Measurements from ENCODE around the gene IFI44L.

IFI44L gene

DNA sequence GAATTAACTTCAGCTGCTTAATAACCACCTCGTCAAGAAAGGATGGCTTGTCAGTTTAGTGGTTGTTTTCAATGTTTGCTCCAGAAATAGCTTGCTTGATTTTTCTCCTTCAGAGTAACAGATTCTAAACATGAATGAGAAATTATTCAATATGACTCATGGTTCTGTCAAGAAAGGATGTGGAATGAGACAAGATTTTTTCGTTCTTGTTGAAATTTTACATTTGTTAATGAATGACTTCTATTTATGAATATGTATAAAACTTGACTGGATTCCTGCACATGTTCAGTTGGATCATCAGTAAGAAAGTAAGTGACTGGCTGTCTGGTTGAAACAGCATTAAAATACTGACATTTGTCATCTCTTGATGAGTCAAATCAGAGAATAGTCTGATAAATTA, 67.7 kb downstream of the IFI44L start:
- no peak for DNase-seq (ENCODE audit: low read depth, low spot score)

DNA sequence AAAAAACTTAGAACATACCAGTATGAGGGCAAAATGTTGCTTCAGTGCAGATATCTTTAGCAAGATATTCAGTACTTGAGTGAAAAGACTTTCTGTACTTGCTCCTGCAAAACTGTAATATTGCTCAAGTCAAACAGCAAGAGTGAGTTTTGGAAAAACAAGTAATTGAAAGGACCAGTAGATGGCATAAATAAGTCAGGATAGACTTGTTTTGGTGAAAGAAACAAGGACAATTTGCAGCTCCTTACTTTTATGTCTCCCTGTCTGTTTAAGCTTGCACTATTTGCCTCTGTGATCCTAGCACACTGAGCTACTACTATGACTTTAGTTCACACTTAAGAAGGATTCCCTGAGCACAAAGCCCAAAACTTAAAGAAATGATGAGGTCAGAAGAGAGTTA, 68.4 kb downstream of the IFI44L start:
- no peak for DNase-seq (ENCODE audit: low read depth, low spot score)

- DNase-seq (ENCODE audit: low read depth, low spot score) = no peak
Observed at GRCh38 chr1:78690516-78690915, 70.3 kb downstream of the IFI44L start.

- DNase-seq (ENCODE audit: low read depth, low spot score) = no peak
Observed at GRCh38 chr1:78691995-78692747, 71.9 kb downstream of the IFI44L start.

Data from activated CD4-positive, CD25-positive, alpha-beta regulatory T cell treated with anti-CD3 and anti-CD28 coated beads, Interleukin-2, amount 50 U/mL, for 16 hours (primary cell).